SKM-1 treated with dmso at 0.1 percent for 144 hours (cell line): Measurements from ENCODE around the gene TTYH3.

Source experiments
- DNase-seq: peaks from one replicate; lab custom pipeline; 2025; ENCODE audit not compliant: unreplicated experiment; lab: John Stamatoyannopoulos, UW

TTYH3 gene

GRCh38 chr7:2634267-2635145 is 2.7 kb downstream of the TTYH3 start:
- DNase-seq = no peak

DNA sequence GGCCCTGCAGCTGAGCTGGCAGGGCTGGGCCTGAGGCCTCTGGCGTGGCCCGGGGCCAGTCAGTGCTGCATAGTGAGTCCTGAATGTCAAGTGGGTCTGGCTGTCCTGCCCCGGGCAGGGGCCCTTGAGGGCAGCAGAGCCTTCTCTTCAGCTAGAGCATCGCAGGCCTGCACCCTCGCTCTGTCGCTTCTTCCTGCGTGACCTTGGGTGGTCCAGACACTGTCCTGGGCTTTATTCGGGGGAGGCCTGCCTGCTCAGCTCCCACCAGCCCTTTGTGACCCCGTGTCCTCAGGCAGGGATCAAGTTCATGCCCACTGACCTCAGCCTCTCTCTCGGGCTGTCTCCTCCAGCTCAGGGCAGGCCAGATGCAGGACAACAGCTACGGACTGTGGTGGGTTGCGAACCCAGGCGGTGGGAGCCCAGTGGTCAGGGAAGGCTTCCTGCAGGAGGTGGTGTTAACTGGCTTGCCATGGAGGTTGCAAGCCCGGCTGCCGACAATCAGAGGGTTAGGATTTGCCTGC is 3.4 kb downstream of the TTYH3 start:
- no peak for DNase-seq

GRCh38 chr7:2635810-2636701 is 4.3 kb downstream of the TTYH3 start:
- no peak for DNase-seq

GRCh38 chr7:2637066-2637471 is 5.3 kb downstream of the TTYH3 start:
- DNase-seq = no peak

DNA sequence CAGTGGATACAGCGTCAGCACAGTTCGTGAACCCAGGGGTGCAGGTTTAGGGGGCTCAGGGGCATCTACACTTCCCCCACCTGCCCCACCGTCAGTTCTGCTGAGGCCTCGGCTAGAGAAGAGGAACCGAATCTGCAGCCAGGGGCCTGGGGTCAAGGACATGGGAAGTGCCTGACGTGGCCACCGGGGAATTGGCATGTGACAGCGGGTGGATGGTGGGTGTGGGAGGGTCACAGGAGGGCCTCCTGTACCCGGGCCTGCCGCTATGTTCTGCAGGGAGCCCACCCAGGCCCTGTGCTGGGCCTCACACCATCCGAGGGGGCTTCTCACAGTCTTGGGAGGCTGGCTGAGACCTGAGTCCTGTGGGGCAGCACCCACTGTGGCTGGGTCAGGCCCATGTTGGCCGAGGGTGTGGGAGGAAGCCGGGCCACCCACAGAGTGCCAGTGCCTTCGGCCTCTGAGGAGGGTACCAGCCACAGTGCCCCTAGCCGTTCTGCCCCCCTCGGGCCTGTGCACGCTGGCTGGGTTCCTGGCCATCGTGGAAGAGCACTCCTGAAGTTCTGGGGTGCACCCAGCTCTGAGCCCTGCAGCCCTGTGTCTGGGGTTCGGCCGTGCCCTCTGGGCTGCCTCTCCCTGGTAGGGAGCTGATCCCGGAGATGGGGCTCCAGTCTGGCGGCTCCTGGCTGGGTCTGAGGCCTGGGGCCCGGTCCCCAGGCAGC is 5.9 kb downstream of the TTYH3 start:
- DNase-seq = peak; percentile 67

DNA sequence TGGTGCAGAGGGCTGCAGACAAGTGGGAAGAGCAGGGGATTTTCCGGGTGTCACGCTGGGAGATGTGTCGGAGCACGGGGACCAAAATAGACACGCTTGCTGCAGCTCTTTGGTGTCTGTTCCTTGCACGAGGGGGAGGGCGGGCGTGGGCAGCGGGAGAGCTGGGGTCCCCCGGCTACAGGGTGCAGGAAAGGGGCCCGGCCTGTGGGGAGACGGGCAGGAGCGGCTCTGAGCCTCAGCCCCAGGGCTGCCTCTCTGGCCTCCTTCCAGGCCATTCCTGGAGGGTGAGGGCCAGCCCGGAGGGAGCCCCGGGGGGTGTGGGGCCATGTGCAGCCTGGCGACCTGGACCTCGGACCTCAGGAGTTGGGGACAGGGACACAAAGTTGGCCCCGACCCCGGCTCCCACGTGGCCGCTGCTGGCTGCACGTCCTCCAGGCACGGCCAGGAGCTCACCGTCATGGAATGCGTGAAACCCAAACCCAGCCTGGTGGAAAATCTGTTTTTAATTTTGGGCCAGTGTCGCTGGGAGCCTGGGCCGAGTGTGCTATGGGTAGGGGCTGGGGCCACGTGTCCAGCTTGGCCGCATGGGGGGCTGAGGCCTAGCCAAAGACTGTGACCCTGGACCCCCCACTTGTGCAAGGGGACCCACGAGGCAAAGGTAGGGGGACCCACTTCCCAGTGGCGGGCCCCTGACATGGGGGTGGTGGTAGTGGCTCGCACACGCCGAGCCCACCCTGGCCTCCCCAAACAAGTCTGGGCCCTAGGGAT is 6.6 kb downstream of the TTYH3 start:
- no peak for DNase-seq

- DNase-seq = no peak
These were observed 7.4 kb downstream of the TTYH3 start for GRCh38 chr7:2639181-2639681.

GRCh38 chr7:2639695-2640481 is 8.1 kb downstream of the TTYH3 start:
- DNase-seq = no peak

- DNase-seq = no peak
These were observed 8.7 kb downstream of the TTYH3 start for GRCh38 chr7:2640482-2640830.

- no peak for DNase-seq
These were observed 9.1 kb downstream of the TTYH3 start for GRCh38 chr7:2640846-2641316.

- peak; percentile 78 for DNase-seq
These were observed 9.9 kb downstream of the TTYH3 start for GRCh38 chr7:2641406-2642393.

- no peak for DNase-seq
These were observed 11.8 kb downstream of the TTYH3 start for GRCh38 chr7:2643386-2644219.

DNA sequence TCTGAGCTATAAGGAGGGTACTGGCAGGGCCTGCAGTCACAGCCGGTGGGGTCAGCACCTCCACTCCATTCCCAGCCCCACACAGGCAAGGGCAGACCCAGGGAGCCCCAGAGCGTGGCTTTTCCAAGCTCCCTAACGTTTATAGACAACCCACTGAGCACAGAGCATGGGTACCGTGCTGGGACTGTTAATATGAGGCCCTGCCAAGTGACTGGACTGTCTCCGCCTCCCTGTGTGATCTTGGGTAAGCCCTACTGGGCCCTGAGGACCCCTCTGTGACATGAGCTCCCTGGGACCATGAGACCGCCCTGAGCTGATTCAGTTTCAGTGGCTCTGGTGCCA is 12.4 kb downstream of the TTYH3 start:
- DNase-seq = no peak

DNA sequence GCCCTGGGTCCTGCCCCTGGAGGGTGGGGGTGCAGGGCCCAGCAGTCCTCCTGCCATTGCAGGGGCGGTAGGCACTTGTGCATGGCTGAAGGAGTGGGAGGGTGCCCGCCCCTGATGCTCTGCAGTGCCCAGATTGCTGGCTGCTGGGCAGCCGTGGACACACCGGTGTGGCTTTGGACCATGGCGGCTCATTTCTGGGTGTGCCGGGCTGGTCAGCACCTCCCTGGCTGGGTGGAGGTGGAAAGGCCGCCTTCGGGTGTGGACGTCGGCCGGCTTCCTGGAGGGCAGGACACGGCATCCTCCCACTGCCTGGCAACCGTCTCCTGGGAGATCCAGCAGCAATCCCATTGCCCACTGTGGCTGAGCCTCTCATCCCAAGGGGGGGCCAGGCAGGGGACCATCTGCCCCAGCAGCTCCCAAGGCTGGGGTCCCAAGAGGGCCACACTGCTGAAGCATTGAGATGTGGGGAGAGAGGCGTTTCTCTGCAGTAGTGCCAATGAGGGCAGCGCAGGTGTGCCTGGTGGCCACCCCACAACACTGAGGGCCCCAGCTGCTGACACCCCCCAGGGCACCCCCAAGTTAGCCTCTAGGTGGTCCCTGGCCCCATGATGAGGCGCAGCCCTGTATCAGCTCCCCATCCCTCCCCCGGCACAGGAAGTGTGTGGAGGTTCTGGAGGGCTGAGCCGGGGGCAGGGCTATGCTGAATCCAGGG is 12.9 kb downstream of the TTYH3 start:
- DNase-seq = no peak

- DNase-seq = peak; percentile 88
These were observed 13.6 kb downstream of the TTYH3 start for GRCh38 chr7:2645274-2645868.

DNA sequence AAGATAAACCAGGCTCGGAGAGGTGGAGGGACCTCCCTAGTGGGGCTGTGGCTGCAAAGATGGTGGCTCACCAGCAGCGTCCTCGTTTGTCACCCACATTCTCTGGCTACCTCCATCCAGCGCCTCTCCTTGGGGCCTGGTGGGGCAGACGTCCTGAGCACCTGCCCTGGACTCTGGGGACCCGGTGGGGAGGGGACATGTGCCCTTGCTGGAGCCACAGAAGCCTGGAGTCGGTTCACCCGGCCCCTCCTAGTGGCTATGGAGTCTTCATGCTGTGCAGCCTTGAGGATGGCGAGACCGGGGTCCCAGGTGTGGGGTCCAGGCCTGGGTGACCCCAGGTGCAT is 14.5 kb downstream of the TTYH3 start:
- DNase-seq = no peak
